Esophagus (tissue), 2 donors: ENCODE measurements around the gene PRC1. TPM values are rescaled to one million over a fixed set of nuclear protein-coding genes. Genes with fewer than 3 reads are reported as not detected.

Experiments used
- H3K27ac ChIP-seq, 2 donors: one replicate each; pipeline ENCODE4 v1.5.1; 2013; ENCODE audit warnings: low read depth in 2 of 2, mild to moderate bottlenecking in 2 of 2, inconsistent platforms in 1 of 2, low read length in 1 of 2, moderate library complexity in 1 of 2
- H3K27me3 ChIP-seq, 2 donors: one replicate each; pipeline ENCODE4 v1.6.1; 2013; ENCODE audit warnings: low read length in 2 of 2, control low read depth in 1 of 2, mild to moderate bottlenecking in 1 of 2; ENCODE audit not compliant: insufficient read depth in 2 of 2, control insufficient read depth in 1 of 2
- H3K36me3 ChIP-seq, 2 donors: one replicate each; pipeline ENCODE4 v1.6.1; 2013; ENCODE audit warnings: low read length in 1 of 2; ENCODE audit not compliant: control insufficient read depth in 2 of 2, insufficient read depth in 2 of 2
- H3K4me1 ChIP-seq, 2 donors: one replicate each; pipeline ENCODE4 v1.6.1; 2013; ENCODE audit warnings: low read length in 1 of 2; ENCODE audit not compliant: control insufficient read depth in 2 of 2, insufficient read depth in 2 of 2
- H3K4me3 ChIP-seq, 2 donors: one replicate each; pipeline ENCODE4 v1.5.1; 2013; ENCODE audit warnings: low read length in 2 of 2, mild to moderate bottlenecking in 2 of 2, low read depth in 1 of 2, moderate library complexity in 1 of 2
- H3K9me3 ChIP-seq, 2 donors: one replicate each; pipeline ENCODE4 v1.6.1; 2013; ENCODE audit warnings: mild to moderate bottlenecking in 2 of 2, low read depth in 1 of 2, low read length in 1 of 2, moderate library complexity in 1 of 2; ENCODE audit not compliant: control insufficient read depth in 2 of 2, insufficient read depth in 1 of 2
- WGBS, 2 donors: extraction: QIAGEN DNeasy Blood & Tissue Kit; methylation state at CpG; one replicate each; pipeline ENCODE4 v1.1.7; 2013; 5-methylcytosine and 5-hydroxymethylcytosine counted together
- polyA plus RNA-seq, 2 donors: library from polyadenylated mRNA; stranded (reverse); fragments of 200-250 nt; gene quantifications; one replicate each; pipeline ENCODE4 v1.2.3, GENCODE V29; 2013
- donor health status: healthy with polysubstance abuse.
- donor health status: Bipolar disorder and iron deficiency.

PRC1 gene
- 10 to 100 TPM; 41.2 to 44.1 TPM for polyA plus RNA-seq

GRCh38 chr15:90994417-90995311 is at the start of gene PRC1:
TSS of gene PRC1 (minus strand) at chr15:90994535. CDS start at chr15:90994417, 118 bp downstream.
- peaks cover 0 to 7% of the 10 kb centered on the region in 2 donors for H3K36me3 ChIP-seq
- WGBS, 2 donors, result 0 to 1% methylated on average over 75 of the region's 75 CpGs
- no peaks in the 10 kb centered on the region for H3K4me1 ChIP-seq
- no peaks in the 10 kb centered on the region for H3K27me3 ChIP-seq
- no peaks in the 10 kb centered on the region for H3K9me3 ChIP-seq
- peak within 1 kb of the TSS; percentile 94 to 99 for H3K4me3 ChIP-seq
- H3K27ac ChIP-seq, result peak within 1 kb of the TSS; percentile 87 to 96

GRCh38 chr15:91043202-91043874 is 49.0 kb upstream of the PRC1 start:
- no peak overlapping the region for H3K4me3 ChIP-seq

GRCh38 chr15:91040856-91041255 is 46.5 kb upstream of the PRC1 start:
- no peak overlapping the region for H3K27ac ChIP-seq
- 82 to 85% methylated on average over 8 of the region's 8 CpGs for WGBS, 2 donors
- no peaks in the 10 kb centered on the region for H3K9me3 ChIP-seq
- H3K4me1 ChIP-seq, result no peaks in the 10 kb centered on the region
- no peak overlapping the region for H3K4me3 ChIP-seq
- no peaks in the 10 kb centered on the region for H3K36me3 ChIP-seq
- H3K27me3 ChIP-seq, result no peaks in the 10 kb centered on the region

More at GRCh38 chr15:91043202-91043874, 49.0 kb upstream of the PRC1 start:
- Histone ChIP-seq H3K27ac (no peak overlapping the region), H3K9me3 (no peaks in the 10 kb centered on the region), H3K36me3 (no peaks in the 10 kb centered on the region), H3K27me3 (no peaks in the 10 kb centered on the region), H3K4me1 (no peaks in the 10 kb centered on the region)
- 85 to 90% methylated on average over 11 of the region's 11 CpGs for WGBS, 2 donors

GRCh38 chr15:91039996-91040395 is 45.7 kb upstream of the PRC1 start:
- Histone ChIP-seq H3K27me3 (no peaks in the 10 kb centered on the region), H3K4me3 (no peak overlapping the region), H3K4me1 (no peaks in the 10 kb centered on the region), H3K9me3 (no peaks in the 10 kb centered on the region), H3K36me3 (no peaks in the 10 kb centered on the region), H3K27ac (no peak overlapping the region)
- WGBS, 2 donors, result 72 to 81% methylated on average over 3 of the region's 3 CpGs

GRCh38 chr15:91032919-91033803 is 38.8 kb upstream of the PRC1 start:
- 39 to 44% methylated on average over 12 of the region's 12 CpGs for WGBS, 2 donors
- Histone ChIP-seq H3K4me1 (no peaks in the 10 kb centered on the region), H3K27ac (no peak overlapping the region), H3K9me3 (peaks cover 0 to 2% of the 10 kb centered on the region in 2 donors), H3K27me3 (no peaks in the 10 kb centered on the region), H3K36me3 (no peaks in the 10 kb centered on the region), H3K4me3 (no peak overlapping the region)

- H3K9me3 ChIP-seq, result peaks cover 0 to 2% of the 10 kb centered on the region in 2 donors
- no peak overlapping the region for H3K27ac ChIP-seq
- no peak overlapping the region for H3K4me3 ChIP-seq
- no peaks in the 10 kb centered on the region for H3K27me3 ChIP-seq
- no peaks in the 10 kb centered on the region for H3K4me1 ChIP-seq
- 78 to 81% methylated on average over 10 of the region's 10 CpGs for WGBS, 2 donors
- H3K36me3 ChIP-seq, result no peaks in the 10 kb centered on the region
Measured at GRCh38 chr15:91031796-91032195, 37.5 kb upstream of the PRC1 start.

- Histone ChIP-seq H3K27me3 (no peaks in the 10 kb centered on the region), H3K4me1 (no peaks in the 10 kb centered on the region), H3K36me3 (no peaks in the 10 kb centered on the region), H3K9me3 (no peaks in the 10 kb centered on the region), H3K27ac (no peak overlapping the region), H3K4me3 (no peak overlapping the region)
- WGBS, 2 donors, result 62 to 74% methylated on average over 1 of the region's 1 CpG
Measured at GRCh38 chr15:91027677-91028076, 33.3 kb upstream of the PRC1 start.

- 91 to 93% methylated on average over 7 of the region's 7 CpGs for WGBS, 2 donors
Measured at GRCh38 chr15:91023720-91024119, 29.4 kb upstream of the PRC1 start.

GRCh38 chr15:91022832-91023129 is 28.4 kb upstream of the PRC1 start:
- Histone ChIP-seq H3K27ac (peak overlapping the region; percentile 81 to 91), H3K9me3 (peaks cover 0 to 3% of the 10 kb centered on the region in 2 donors), H3K27me3 (no peaks in the 10 kb centered on the region), H3K4me3 (peak overlapping the region; percentile 96 to 97), H3K36me3 (no peaks in the 10 kb centered on the region), H3K4me1 (no peaks in the 10 kb centered on the region)
- WGBS, 2 donors, result 17 to 29% methylated on average over 1 of the region's 1 CpG

More at GRCh38 chr15:91023720-91024119, 29.4 kb upstream of the PRC1 start:
- Histone ChIP-seq H3K4me3 (no peak overlapping the region), H3K4me1 (no peaks in the 10 kb centered on the region), H3K27ac (no peak overlapping the region), H3K9me3 (peaks cover 0 to 3% of the 10 kb centered on the region in 2 donors), H3K27me3 (no peaks in the 10 kb centered on the region), H3K36me3 (no peaks in the 10 kb centered on the region)
